ENCODE measurements around the gene POLR1E. TPM values are rescaled to one million over a fixed set of nuclear protein-coding genes. Genes with fewer than 3 reads are reported as not detected.
A peak's percentile ranks its signal among the peaks of the same experiment; 100 is the strongest.

The POLR1E gene, protein sequence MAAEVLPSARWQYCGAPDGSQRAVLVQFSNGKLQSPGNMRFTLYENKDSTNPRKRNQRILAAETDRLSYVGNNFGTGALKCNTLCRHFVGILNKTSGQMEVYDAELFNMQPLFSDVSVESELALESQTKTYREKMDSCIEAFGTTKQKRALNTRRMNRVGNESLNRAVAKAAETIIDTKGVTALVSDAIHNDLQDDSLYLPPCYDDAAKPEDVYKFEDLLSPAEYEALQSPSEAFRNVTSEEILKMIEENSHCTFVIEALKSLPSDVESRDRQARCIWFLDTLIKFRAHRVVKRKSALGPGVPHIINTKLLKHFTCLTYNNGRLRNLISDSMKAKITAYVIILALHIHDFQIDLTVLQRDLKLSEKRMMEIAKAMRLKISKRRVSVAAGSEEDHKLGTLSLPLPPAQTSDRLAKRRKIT
- 12.3 TPM for total RNA-seq

GRCh38 chr9:37485389-37486255 lies at the start of gene POLR1E:
POLR1E (plus strand) TSS chr9:37485948; CDS start chr9:37486048, 100 bp downstream.
- Histone ChIP-seq H3K27ac (peak within 1 kb of the TSS; percentile 84), H3K4me3 (peak within 1 kb of the TSS; percentile 67 to 79), H3K9me3 (no peaks in the 10 kb centered on the region), H3K27me3 (no peaks in the 10 kb centered on the region), H3K36me3 (peaks cover 0 to 21% of the 10 kb centered on the region in 2 donors), H3K4me1 (peaks cover 26% of the 10 kb centered on the region)
- TF ChIP-seq CTCF (IDR thresholded peaks at IDR 0.05) (no peak), POLR2AphosphoS5 (IDR thresholded peaks at IDR 0.05; ENCODE audit: insufficient read depth in 1 of 2, low read depth in 1 of 2) (peak in 1 of 2 donors; percentile 81), POLR2A (IDR thresholded peaks at IDR 0.05) (peak in 1 of 2 donors; percentile 58)
- peak in 1 of 2 donors; percentile 96 for DNase-seq (ENCODE audit: extremely low spot score in 2 of 2)
- intact Hi-C loops (cut with DNase I) = no loop called here

DNA sequence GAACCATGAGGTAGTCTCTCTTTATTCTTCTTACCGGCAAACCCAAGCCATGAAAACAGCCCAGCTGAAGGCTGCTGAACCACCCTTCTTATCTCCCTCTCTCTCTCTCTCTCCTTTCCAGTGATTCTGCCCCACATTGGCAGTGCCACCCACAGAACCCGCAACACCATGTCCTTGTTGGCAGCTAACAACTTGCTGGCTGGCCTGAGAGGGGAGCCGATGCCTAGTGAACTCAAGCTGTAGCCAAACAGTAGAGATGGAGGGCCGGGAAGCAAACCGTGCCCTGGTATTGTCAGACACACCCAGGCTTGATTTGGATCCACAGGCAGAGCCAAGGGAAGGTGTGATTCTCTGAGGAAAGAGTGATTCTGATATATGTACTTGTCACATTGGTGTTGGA lies 49.2 kb upstream of the POLR1E start:
- Histone ChIP-seq H3K27ac (no peak overlapping the region), H3K9me3 (no peaks in the 10 kb centered on the region), H3K27me3 (no peaks in the 10 kb centered on the region), H3K36me3 (peaks cover 0 to 58% of the 10 kb centered on the region in 2 donors), H3K4me1 (peaks cover 17% of the 10 kb centered on the region), H3K4me3 (no peak overlapping the region)
- DNase-seq (ENCODE audit: extremely low spot score in 2 of 2) = no peak
- no peak for TF ChIP-seq POLR2AphosphoS5 (IDR thresholded peaks at IDR 0.05; ENCODE audit: insufficient read depth in 1 of 2, low read depth in 1 of 2)
- TF ChIP-seq CTCF (IDR thresholded peaks at IDR 0.05) = no peak
- no peak for TF ChIP-seq POLR2A (IDR thresholded peaks at IDR 0.05)
- intact Hi-C loops (cut with DNase I) = no loop called here

- no peak for DNase-seq (ENCODE audit: extremely low spot score in 2 of 2)
- Histone ChIP-seq H3K4me3 (no peak overlapping the region), H3K9me3 (no peaks in the 10 kb centered on the region), H3K27ac (no peak overlapping the region), H3K27me3 (no peaks in the 10 kb centered on the region), H3K4me1 (peaks cover 17% of the 10 kb centered on the region), H3K36me3 (peaks cover 0 to 63% of the 10 kb centered on the region in 2 donors)
- no peak for TF ChIP-seq POLR2A (IDR thresholded peaks at IDR 0.05)
- no peak for TF ChIP-seq CTCF (IDR thresholded peaks at IDR 0.05)
- no peak for TF ChIP-seq POLR2AphosphoS5 (IDR thresholded peaks at IDR 0.05; ENCODE audit: insufficient read depth in 1 of 2, low read depth in 1 of 2)
- intact Hi-C loops (cut with DNase I) = no loop called here
These were observed 48.7 kb upstream of the POLR1E start for GRCh38 chr9:37437010-37437409.

- TF ChIP-seq POLR2A (IDR thresholded peaks at IDR 0.05) (no peak), CTCF (IDR thresholded peaks at IDR 0.05) (no peak), POLR2AphosphoS5 (IDR thresholded peaks at IDR 0.05; ENCODE audit: insufficient read depth in 1 of 2, low read depth in 1 of 2) (no peak)
- H3K36me3 ChIP-seq = peaks cover 0 to 66% of the 10 kb centered on the region in 2 donors
- no peak overlapping the region for H3K4me3 ChIP-seq
- DNase-seq (ENCODE audit: extremely low spot score in 2 of 2) = no peak
- intact Hi-C loops (cut with DNase I) = no loop called here
- H3K27ac ChIP-seq = no peak overlapping the region
- H3K27me3 ChIP-seq = no peaks in the 10 kb centered on the region
- peaks cover 16% of the 10 kb centered on the region for H3K4me1 ChIP-seq
- H3K9me3 ChIP-seq = no peaks in the 10 kb centered on the region
These were observed 48.1 kb upstream of the POLR1E start for GRCh38 chr9:37437621-37438020.
